Mesenchymal stem cell (in vitro differentiated cells and primary cell): Measurements from ENCODE around the gene ALG2.
"Not testable (repeated sequence)": the region's sequence is repeated elsewhere in the genome, so short reads cannot be mapped to it uniquely, and the experiment has no call there.

Source experiments
- DNase-seq: peaks from one replicate; pipeline ENCODE4 v3.0.0-alpha.2; 2013
- H2AFZ ChIP-seq: one replicate; pipeline ENCODE4 v1.6.1; 2013; ENCODE audit warnings: low read depth, mild to moderate bottlenecking, control low read depth, inconsistent platforms, low read length, moderate library complexity
- H2AK5ac ChIP-seq: 2 replicates; pipeline ENCODE4 v1.6.1; 2013; ENCODE audit warnings: low read length, moderate library complexity, mild to moderate bottlenecking, inconsistent platforms; ENCODE audit not compliant: severe bottlenecking
- H2BK120ac ChIP-seq: one replicate; pipeline ENCODE4 v1.6.1; 2013; ENCODE audit warnings: low read depth, mild to moderate bottlenecking, inconsistent platforms, low read length, moderate library complexity
- H2BK12ac ChIP-seq, 2 experiments: one replicate each; pipeline ENCODE4 v1.6.1; 2013; ENCODE audit warnings: inconsistent platforms in 2 of 2, low read length in 2 of 2, mild to moderate bottlenecking in 2 of 2, moderate library complexity in 2 of 2, control low read depth in 1 of 2
- H2BK15ac ChIP-seq: one replicate; pipeline ENCODE4 v1.6.1; 2013; ENCODE audit warnings: mild to moderate bottlenecking, low read depth, inconsistent platforms; ENCODE audit not compliant: poor library complexity, severe bottlenecking
- H2BK5ac ChIP-seq: 2 replicates; pipeline ENCODE4 v1.6.1; 2013; ENCODE audit warnings: low read depth, mild to moderate bottlenecking, low read length, control low read depth, inconsistent platforms; ENCODE audit not compliant: poor library complexity, severe bottlenecking
- H3K14ac ChIP-seq, 2 experiments: one replicate each; pipeline ENCODE4 v1.6.1; 2013; ENCODE audit warnings: inconsistent platforms in 2 of 2, low read length in 2 of 2, control low read depth in 1 of 2, mild to moderate bottlenecking in 1 of 2, moderate library complexity in 1 of 2
- H3K18ac ChIP-seq, 2 experiments: one replicate each; pipeline ENCODE4 v1.6.1; 2013; ENCODE audit warnings: inconsistent platforms in 2 of 2, low read length in 2 of 2, control low read depth in 1 of 2, low read depth in 1 of 2, mild to moderate bottlenecking in 1 of 2
- H3K23ac ChIP-seq, 2 experiments: one replicate each; pipeline ENCODE4 v1.6.1; 2013; ENCODE audit warnings: inconsistent platforms in 2 of 2, low read length in 2 of 2, mild to moderate bottlenecking in 2 of 2, moderate library complexity in 2 of 2, control low read depth in 1 of 2
- H3K27ac ChIP-seq: 2 replicates; pipeline ENCODE4 v1.5.1; 2013; ENCODE audit warnings: mild to moderate bottlenecking, moderate library complexity, low read length, control low read depth, inconsistent platforms; ENCODE audit not compliant: poor library complexity, severe bottlenecking
- H3K27me3 ChIP-seq, 2 experiments: 2 replicates each; pipeline versions ENCODE4 v1.6.1 to v1.7.0; 2013; ENCODE audit warnings: low read length in 2 of 2, mild to moderate bottlenecking in 2 of 2, moderate library complexity in 2 of 2, control low read depth in 1 of 2, inconsistent platforms in 1 of 2; ENCODE audit not compliant: control insufficient read depth in 1 of 2, insufficient read depth in 1 of 2
- H3K36me3 ChIP-seq, 2 experiments: 2 replicates each; pipeline versions ENCODE4 v1.6.1 to v1.7.0; 2013; ENCODE audit warnings: low read length in 2 of 2, control low read depth in 1 of 2, inconsistent platforms in 1 of 2, low read depth in 1 of 2, mild to moderate bottlenecking in 1 of 2; ENCODE audit not compliant: insufficient read depth in 2 of 2, control insufficient read depth in 1 of 2
- H3K4ac ChIP-seq, 2 experiments: one replicate each; pipeline ENCODE4 v1.6.1; 2013; ENCODE audit warnings: inconsistent platforms in 2 of 2, low read length in 2 of 2, mild to moderate bottlenecking in 2 of 2, moderate library complexity in 2 of 2, control low read depth in 1 of 2, low read depth in 1 of 2
- H3K4me1 ChIP-seq: 2 replicates; pipeline ENCODE4 v1.6.1; 2013; ENCODE audit warnings: low read depth, low read length, control low read depth; ENCODE audit not compliant: control insufficient read depth, insufficient read depth
- H3K4me2 ChIP-seq: 2 replicates; pipeline ENCODE4 v1.6.1; 2013; ENCODE audit warnings: low read length, mild to moderate bottlenecking, inconsistent platforms; ENCODE audit not compliant: poor library complexity, severe bottlenecking
- H3K4me3 ChIP-seq, 2 experiments: 2 replicates each; pipeline versions ENCODE4 v1.5.1 to v1.7.0; 2013; ENCODE audit warnings: low read length in 2 of 2, mild to moderate bottlenecking in 2 of 2, control low read depth in 1 of 2, low read depth in 1 of 2; ENCODE audit not compliant: insufficient read depth in 1 of 2
- H3K79me1 ChIP-seq: replicated peaks from 2 replicates; pipeline ENCODE4 v1.6.1; 2013; ENCODE audit warnings: mild to moderate bottlenecking, control low read depth, low read length, inconsistent platforms; ENCODE audit not compliant: poor library complexity, severe bottlenecking
- H3K9ac ChIP-seq: 2 replicates; pipeline ENCODE4 v1.7.0; 2013; ENCODE audit warnings: mild to moderate bottlenecking, low read length, moderate library complexity
- H3K9me3 ChIP-seq: 2 replicates; pipeline ENCODE4 v1.7.0; 2013; ENCODE audit warnings: mild to moderate bottlenecking, low read length; ENCODE audit not compliant: control insufficient read depth
- H4K8ac ChIP-seq: one replicate; pipeline ENCODE4 v1.6.1; 2013; ENCODE audit warnings: inconsistent platforms, mild to moderate bottlenecking, low read length, moderate library complexity
- H4K91ac ChIP-seq: one replicate; pipeline ENCODE4 v1.6.1; 2013; ENCODE audit warnings: mild to moderate bottlenecking, low read length, inconsistent platforms
- WGBS: methylation state at CpG from one replicate; pipeline ENCODE4 v1.1.7; 2013; ENCODE audit warnings: mixed read lengths; 5-methylcytosine and 5-hydroxymethylcytosine counted together

The ALG2 gene

DNA sequence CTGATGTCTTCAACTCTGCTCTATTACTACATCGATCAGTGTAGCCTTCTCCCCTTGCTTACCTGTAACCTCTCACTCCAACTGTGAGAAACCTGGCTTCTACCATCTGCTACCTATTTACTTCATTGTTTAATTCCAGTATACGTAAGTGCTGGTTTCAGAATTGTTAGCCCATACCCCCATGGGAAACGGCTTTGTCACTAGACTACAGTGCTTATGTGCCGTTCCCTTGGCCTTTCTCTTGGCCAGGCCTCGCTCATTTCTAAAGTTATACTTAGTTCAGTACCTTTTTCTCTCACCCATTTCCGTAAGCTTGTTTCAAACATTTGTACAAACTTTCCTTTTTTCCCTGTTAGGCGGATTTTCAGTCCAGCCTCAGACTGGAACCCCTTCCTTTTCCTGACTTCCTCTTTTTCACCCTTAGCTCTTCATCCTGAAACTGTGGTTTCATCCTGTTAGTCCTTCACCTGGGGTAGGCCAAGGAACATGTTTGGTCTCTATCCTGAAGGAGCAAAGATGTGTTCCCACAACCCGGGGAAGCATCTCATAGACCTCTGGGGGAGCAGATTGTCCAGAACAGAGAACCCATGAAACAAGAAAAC is 21.7 kb downstream of the ALG2 start:
- Histone ChIP-seq H3K9ac (no peak overlapping the region), H3K4me2 (no peak overlapping the region), H3K79me1 (no peaks in the 10 kb centered on the region)

DNA sequence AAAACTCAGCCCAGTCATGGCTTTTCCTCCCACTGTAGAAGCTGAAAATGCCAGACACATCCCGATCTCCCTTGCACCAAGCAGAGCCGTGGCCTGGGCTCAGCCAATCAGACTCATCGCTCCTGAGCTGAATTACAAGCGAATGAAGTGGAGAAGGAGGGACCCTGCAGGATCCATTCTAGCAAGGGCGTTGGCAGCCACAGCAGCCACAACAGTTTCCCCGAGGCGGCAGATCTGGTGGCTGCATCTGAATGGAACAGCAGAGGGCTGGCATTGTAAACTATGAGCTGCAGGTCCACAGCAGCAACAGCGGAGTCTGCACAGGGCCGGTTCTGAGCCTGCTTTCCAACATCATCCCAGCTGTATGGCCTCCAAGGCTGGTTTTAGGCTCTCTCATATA is 23.8 kb downstream of the ALG2 start:
- H3K4me3 ChIP-seq, result no peak overlapping the region
- no peak overlapping the region for H3K27ac ChIP-seq
- H3K4ac ChIP-seq, result no peak overlapping the region
- no peak overlapping the region for H2AFZ ChIP-seq
- no peak overlapping the region for H4K8ac ChIP-seq
- H3K23ac ChIP-seq, result no peak overlapping the region
- H2BK15ac ChIP-seq, result no peak overlapping the region
- H3K36me3 ChIP-seq, result no peaks in the 10 kb centered on the region
- no peak overlapping the region for H2BK120ac ChIP-seq
- no peaks in the 10 kb centered on the region for H3K79me1 ChIP-seq
- no peak overlapping the region for H2AK5ac ChIP-seq
- 77% methylated on average over 8 of the region's 9 CpGs for WGBS
- peaks cover 23 to 40% of the 10 kb centered on the region in 2 experiments for H3K27me3 ChIP-seq
- H3K18ac ChIP-seq, result no peak overlapping the region
- no peak for DNase-seq
- no peak overlapping the region for H2BK12ac ChIP-seq
- no peak overlapping the region for H2BK5ac ChIP-seq
- H3K4me1 ChIP-seq, result no peaks in the 10 kb centered on the region
- no peak overlapping the region for H3K14ac ChIP-seq
- H3K4me2 ChIP-seq, result no peak overlapping the region
- H3K9me3 ChIP-seq, result peaks cover 7% of the 10 kb centered on the region
- no peak overlapping the region for H4K91ac ChIP-seq
- no peak overlapping the region for H3K9ac ChIP-seq

More for the DNA sequence above, 21.7 kb downstream of the ALG2 start:
- Histone ChIP-seq H2BK15ac (no peak overlapping the region), H3K27ac (no peak overlapping the region), H3K14ac (no peak overlapping the region), H2BK120ac (no peak overlapping the region), H2AK5ac (no peak overlapping the region), H4K8ac (no peak overlapping the region), H3K9me3 (peaks cover 2% of the 10 kb centered on the region), H2BK12ac (no peak overlapping the region), H3K4me1 (no peaks in the 10 kb centered on the region), H2BK5ac (no peak overlapping the region), H3K23ac (no peak overlapping the region), H3K4me3 (no peak overlapping the region), H3K4ac (no peak overlapping the region), H2AFZ (no peak overlapping the region), H3K27me3 (peaks cover 23 to 30% of the 10 kb centered on the region in 2 experiments), H3K18ac (no peak overlapping the region), H3K36me3 (no peaks in the 10 kb centered on the region), H4K91ac (no peak overlapping the region)
- WGBS, result 91% methylated on average over 8 of the region's 8 CpGs
- DNase-seq, result no peak

DNA sequence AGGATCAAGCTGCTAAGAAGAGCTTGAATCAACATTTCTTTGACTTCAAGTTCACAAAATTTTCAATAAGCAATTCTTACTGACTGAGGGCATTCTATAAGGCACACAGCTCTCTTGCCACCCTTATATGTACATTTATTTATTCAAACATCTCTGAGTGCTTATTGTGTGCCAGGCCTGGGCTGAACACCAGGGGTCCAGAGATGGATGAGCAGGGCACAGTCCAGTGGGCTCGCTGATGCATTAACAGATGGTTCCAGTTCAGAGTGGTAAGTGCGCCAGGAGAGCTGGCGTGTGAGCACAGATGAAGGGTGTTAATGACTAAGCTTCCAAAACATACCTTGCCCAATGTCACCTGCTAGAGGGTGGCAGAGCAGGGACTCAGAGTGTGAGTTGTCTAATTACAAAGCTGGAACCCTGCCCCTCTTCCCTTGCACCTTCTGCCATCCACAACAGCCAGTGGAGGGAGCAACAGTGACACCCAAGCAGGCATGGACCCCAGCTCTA is 24.6 kb downstream of the ALG2 start:
- Histone ChIP-seq H2BK15ac (no peak overlapping the region), H3K4me3 (no peak overlapping the region), H2BK120ac (no peak overlapping the region), H3K79me1 (no peaks in the 10 kb centered on the region), H3K4ac (no peak overlapping the region), H2BK5ac (no peak overlapping the region), H3K4me1 (no peaks in the 10 kb centered on the region), H3K23ac (no peak overlapping the region), H3K27ac (no peak overlapping the region), H3K27me3 (peaks cover 23 to 44% of the 10 kb centered on the region in 2 experiments), H2AFZ (no peak overlapping the region), H3K9ac (no peak overlapping the region), H4K91ac (no peak overlapping the region), H2BK12ac (no peak overlapping the region), H3K18ac (no peak overlapping the region), H3K36me3 (no peaks in the 10 kb centered on the region), H4K8ac (no peak overlapping the region), H3K14ac (no peak overlapping the region), H3K4me2 (no peak overlapping the region), H3K9me3 (peaks cover 7% of the 10 kb centered on the region), H2AK5ac (no peak overlapping the region)
- no peak for DNase-seq
- 98% methylated on average over 3 of the region's 3 CpGs for WGBS

DNA sequence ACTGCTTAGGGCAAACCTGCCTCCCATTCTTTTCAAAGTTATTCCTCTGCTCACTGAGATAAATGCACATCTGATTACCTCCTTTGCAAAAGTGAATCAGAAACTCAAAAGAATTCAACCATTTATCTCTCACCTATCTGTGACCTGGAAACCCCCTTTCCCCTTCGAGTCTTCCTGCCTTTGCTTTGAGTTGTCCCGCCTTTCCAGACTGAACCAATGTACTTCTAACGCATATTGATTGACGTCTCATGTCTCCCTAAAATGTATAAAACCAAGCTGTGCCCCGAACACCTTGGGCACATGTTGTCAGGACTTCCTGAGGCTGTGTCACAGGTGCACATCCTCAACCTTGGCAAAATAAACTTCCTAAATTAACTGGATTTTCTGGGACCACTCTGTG is 25.3 kb downstream of the ALG2 start:
- not testable (repeated sequence) for H3K4me2 ChIP-seq, H2AK5ac ChIP-seq, H3K14ac ChIP-seq, H2BK15ac ChIP-seq, H3K18ac ChIP-seq, H2BK120ac ChIP-seq, H3K4ac ChIP-seq, H3K27ac ChIP-seq, DNase-seq, H4K91ac ChIP-seq, H2BK5ac ChIP-seq, H3K23ac ChIP-seq, H3K9ac ChIP-seq, H3K79me1 ChIP-seq, H4K8ac ChIP-seq, H3K9me3 ChIP-seq, H3K4me1 ChIP-seq, H2AFZ ChIP-seq, H3K4me3 ChIP-seq, H3K36me3 ChIP-seq, H2BK12ac ChIP-seq
- WGBS, result 87% methylated on average over 5 of the region's 5 CpGs
- H3K27me3 ChIP-seq, result peaks cover 23 to 47% of the 10 kb centered on the region in 2 experiments
